LNCAP (cell line): ENCODE data around the gene GRID1.

ENCODE experiments used
- TF ChIP-seq, protein P1 (sequence below): fragments of 450-650 bp; IDR thresholded peaks from 2 replicates; pipeline ENCODE4 v1.5.1; 2017; ENCODE audit warnings: mild to moderate bottlenecking

GRID1 gene

DNA sequence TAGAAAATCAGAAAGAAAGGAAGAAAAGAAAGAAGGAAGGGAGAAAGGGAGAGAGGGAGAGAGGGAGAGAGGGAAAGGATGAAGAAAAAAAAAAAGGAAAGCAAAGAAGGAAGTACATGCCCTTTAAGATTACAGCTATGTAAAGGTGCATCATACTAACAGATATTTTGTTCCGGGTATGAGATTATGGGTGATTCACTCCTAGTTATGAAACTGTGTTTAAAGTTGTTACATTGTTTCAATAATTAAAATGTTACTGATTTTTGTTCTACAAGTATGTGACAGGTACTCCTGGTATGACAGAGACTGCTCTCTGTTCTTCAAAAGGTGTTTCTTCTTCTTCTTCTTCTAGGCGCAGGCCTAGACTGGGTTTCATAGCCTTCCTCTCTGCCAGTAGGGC, 808.9 kb downstream of the GRID1 start:
- TF ChIP-seq, protein P1, sequence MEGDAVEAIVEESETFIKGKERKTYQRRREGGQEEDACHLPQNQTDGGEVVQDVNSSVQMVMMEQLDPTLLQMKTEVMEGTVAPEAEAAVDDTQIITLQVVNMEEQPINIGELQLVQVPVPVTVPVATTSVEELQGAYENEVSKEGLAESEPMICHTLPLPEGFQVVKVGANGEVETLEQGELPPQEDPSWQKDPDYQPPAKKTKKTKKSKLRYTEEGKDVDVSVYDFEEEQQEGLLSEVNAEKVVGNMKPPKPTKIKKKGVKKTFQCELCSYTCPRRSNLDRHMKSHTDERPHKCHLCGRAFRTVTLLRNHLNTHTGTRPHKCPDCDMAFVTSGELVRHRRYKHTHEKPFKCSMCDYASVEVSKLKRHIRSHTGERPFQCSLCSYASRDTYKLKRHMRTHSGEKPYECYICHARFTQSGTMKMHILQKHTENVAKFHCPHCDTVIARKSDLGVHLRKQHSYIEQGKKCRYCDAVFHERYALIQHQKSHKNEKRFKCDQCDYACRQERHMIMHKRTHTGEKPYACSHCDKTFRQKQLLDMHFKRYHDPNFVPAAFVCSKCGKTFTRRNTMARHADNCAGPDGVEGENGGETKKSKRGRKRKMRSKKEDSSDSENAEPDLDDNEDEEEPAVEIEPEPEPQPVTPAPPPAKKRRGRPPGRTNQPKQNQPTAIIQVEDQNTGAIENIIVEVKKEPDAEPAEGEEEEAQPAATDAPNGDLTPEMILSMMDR: no peak

- TF ChIP-seq, protein P1: no peak
Observed at GRCh38 chr10:85557077-85557476, 809.5 kb downstream of the GRID1 start.
